T1000 (cell line): ENCODE measurements around the gene ZNF581.

Experiments
- DNase-seq: peaks from one replicate; lab custom pipeline; 2025; ENCODE audit warnings: mixed read lengths; lab: John Stamatoyannopoulos, UW

ZNF581 gene

DNA sequence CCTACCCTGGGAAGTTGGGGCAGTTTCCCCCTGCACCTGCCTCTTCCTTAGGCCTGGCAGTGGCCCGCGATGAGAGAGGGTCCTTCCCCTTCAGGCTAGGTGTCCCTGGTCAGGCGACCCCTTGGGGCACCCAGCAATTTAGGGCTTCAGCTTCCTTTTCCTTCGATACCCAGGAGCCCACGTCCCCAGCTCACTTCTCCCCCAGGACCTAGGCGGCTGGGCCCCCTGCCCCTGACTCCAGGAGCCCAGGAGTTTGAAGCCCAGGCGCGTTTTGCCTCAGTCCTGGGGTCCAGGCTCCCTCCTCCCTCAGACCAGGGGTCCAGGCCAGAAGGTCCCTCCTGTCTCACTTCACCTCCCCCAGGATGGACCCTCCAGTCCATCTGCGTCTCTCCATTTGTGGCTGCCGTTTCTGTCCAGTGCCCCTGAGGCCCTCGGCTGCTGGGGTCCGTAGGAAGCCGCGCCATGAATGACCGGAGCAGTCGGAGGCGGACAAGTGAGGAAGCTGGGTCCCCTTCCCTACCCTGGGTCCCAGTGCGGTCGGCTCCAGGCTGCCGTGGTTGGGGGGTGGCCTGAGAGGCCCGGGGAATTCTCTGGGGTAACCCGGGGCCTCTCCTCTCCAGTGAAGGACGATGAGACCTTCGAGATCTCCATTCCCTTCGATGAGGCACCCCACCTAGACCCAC is 5.3 kb downstream of the ZNF581 start:
- DNase-seq, result no peak

GRCh38 chr19:55649268-55650125 is 6.0 kb downstream of the ZNF581 start:
- DNase-seq, result no peak

- no peak for DNase-seq
These were observed 6.7 kb downstream of the ZNF581 start for GRCh38 chr19:55650126-55650557.

DNA sequence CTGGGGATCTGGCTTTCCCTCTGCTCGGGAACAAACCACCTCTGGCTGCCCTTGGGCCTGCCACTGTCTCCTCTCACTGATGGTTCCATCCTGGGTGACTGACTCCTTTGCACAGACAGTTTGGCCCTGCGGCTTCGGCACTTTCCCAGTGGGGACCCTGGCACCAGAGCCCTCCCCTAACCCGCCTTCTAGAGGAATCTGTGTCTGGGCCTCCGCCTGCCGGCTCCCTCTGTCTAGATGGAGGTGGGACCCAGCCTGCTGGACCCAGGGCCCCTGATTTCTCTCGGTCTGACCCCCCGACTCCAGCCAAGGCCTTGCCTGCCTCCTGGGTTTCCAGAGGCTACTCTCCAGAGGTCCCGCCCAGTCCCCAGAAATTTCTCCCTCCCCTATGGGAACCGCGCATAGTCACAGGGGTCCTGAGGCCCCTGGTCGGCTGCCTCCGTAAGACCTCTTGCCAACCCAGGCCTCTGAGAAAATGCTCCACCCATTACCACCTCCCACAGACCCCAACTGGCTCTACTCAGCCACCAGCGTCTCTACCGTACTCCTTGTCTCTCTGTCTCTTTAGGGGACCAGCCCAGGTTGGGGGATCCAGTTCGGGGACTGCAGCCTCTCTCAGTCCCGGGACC is 7.3 kb downstream of the ZNF581 start:
- no peak for DNase-seq

- no peak for DNase-seq
These were observed 7.8 kb downstream of the ZNF581 start for GRCh38 chr19:55651236-55651635.

- DNase-seq, result no peak
These were observed 9.1 kb downstream of the ZNF581 start for GRCh38 chr19:55652311-55653128.

DNA sequence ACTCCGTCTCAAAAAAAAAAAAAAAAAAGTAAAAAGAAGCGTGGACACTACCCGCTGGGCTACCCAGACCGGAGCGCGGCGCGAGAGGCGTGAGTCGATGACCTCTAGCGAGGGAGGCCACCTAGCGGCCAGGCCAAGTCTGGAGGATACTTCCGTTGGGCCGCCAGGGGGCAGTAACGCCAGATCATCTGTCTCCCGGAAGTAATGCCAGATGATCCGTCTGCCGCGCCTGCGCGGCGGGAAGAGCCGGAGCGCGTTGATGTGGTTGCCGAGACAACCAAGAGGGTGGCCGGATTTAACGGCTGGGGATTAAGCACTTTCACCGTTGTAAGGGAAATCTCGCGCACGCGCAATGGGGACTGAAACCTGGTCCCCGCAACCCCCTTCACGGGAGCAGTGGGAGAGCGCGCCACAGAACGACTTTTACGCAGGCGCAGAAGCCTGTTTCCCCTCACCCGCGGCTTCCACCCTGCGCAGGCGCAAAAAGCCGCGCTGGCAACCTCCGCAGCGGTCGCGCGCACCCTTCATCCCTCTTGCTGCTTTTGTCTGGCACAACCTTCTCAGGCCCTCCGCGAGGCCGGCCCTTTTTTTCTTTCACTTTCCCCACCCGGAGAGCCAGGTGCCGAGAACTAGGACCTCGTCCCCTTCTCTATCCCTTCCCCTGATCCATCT is 10.3 kb downstream of the ZNF581 start:
- peak; percentile 95 for DNase-seq

- DNase-seq, result peak; percentile 97
These were observed 10.9 kb downstream of the ZNF581 start for GRCh38 chr19:55654323-55654867.

DNA sequence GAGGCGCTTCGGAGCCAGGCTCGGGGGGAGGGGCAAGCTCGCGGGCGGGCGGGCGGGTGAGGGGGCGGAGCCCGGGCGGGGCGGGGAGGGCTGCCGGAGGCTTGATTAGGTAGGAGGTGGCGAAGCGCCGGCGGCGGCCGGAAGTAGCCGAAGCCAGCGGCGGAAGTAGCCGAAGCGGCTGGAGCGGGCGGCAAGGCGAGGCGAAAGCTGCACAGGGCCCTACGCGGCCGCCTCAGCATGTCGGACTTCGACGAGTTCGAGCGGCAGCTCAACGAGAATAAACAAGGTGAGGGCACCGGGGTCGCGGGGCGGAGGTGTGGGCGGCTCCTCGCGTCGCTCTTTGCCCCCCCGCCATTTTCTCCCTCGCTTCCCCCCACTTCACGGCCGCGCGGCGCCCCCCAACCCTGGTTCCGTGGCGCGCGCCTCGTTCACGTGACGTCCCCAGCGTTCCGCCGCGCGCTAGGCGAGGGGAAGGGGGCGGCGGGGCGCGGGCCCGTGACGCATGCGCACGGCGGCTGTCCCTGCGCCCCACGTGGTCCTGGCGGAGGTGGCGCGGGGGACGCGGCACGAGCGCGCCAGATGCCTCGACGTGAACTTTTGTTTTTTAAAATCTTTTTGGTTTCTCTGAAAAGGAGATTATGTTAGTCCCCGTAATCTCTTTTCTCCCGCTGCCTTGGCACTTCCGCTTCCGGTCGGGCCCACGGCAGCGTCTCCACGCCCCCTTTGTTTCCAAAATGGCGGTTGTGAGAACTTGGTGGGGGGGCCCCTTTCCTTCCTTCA is 11.6 kb downstream of the ZNF581 start, which contains the start of gene U2AF2:
U2AF2 (plus strand) TSS at position 168 of the 780 bp plus-strand sequence; CDS start at position 238, 70 bp downstream.
- peak; percentile 88 for DNase-seq

DNA sequence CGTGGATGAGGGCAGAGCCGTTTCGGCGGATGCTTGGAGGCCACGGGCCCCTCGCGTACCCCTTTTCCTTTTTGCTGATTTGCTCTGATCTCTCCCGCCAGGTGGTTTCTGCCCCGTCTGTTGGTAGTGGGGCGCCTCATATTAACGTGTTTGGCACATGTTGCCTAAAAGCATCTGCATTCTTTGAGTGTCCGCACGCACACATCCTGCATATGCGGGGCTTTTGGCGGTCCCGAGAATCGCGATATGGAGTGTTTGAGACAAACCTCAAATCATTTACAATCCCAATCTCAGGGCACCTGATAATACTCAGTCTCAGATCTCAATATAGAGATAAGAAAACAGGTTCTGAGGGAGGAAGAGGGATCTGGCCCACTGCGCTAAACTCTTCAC is 12.2 kb downstream of the ZNF581 start:
- no peak for DNase-seq

DNA sequence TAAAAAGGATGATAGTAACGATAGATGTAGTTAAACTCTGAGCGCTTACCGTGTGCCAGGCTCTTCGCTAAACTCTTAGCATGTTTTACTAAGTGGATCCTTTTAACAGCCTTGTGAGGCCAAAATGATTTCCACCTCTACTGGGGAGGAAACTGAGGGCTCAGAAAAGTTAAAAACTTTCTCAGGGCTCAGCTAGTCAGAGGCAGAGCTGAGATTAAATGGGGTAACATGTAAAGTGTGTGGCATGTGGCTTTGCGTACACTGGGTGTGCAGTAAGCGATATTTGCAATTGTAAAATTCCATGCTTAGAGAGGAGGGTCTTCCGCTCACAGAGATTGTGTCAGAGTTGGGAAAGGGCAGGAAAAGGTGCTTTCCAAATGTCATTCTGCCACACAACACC is 13.1 kb downstream of the ZNF581 start:
- no peak for DNase-seq

GRCh38 chr19:55656988-55657747 is 13.7 kb downstream of the ZNF581 start:
- no peak for DNase-seq

GRCh38 chr19:55658846-55659459 is 15.5 kb downstream of the ZNF581 start:
- DNase-seq, result no peak

DNA sequence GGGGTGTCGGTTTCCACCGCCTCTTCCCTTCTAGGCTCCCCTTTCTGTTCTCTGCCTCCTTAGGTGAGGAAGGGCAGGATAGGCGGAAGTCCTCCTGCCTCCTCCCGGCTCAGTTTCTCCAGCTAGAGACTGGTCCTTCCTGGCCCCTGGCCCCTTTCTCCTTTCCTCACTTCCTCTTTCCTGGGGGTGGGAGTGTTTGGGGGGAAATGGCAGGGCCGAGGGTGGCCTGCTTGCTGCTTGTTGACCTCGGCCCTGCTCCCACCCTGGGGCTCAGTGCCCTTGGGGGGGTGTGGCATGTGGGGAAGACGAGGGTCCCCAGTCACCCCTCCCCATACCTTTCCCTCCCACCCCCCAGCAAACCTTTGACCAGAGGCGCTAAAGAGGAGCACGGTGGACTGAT is 16.4 kb downstream of the ZNF581 start:
- DNase-seq, result no peak

GRCh38 chr19:55660404-55660803 is 17.0 kb downstream of the ZNF581 start:
- no peak for DNase-seq

- no peak for DNase-seq
These were observed 17.5 kb downstream of the ZNF581 start for GRCh38 chr19:55660991-55661390.

- no peak for DNase-seq
These were observed 18.4 kb downstream of the ZNF581 start for GRCh38 chr19:55661826-55662225.

DNA sequence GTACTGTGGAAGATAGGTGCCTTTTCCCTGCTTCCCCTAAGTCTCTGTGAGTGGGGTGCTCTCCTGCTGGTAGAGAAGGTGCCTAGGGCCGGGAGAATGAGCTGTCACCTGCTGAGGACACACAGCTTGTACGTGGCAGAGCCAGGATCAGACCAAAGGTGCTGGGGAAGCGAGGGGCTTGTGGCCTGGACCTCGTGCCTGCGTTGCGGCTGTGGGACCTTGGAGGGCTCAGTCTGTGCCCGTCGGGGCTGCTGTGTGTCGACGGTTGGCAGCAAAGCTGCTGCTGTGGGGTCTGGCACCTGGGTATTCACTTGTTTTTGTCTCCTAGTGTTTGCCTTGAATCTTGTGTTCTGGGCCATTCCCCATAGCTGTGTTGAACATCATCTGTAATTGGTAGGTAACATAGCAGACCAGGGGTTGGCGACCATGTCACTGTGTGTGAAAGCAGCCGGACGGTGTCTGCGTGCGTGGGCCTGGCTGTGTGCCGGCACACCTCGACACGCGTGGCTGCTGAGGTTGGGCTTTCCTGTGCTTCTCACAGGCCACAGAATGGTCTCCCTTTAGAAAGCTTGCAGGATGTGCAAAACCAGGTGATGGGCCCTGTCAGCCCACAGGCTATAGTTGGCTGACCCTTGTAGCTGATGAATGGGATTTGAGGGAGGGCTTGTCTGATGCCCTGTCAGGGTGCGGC is 20.5 kb downstream of the ZNF581 start:
- DNase-seq, result no peak
